Measurements from ENCODE around the gene GPR108.

The GPR108 gene

GRCh38 chr19:6700586-6701316 lies 36.6 kb downstream of the GPR108 start:
- DNase-seq = no peak

DNA sequence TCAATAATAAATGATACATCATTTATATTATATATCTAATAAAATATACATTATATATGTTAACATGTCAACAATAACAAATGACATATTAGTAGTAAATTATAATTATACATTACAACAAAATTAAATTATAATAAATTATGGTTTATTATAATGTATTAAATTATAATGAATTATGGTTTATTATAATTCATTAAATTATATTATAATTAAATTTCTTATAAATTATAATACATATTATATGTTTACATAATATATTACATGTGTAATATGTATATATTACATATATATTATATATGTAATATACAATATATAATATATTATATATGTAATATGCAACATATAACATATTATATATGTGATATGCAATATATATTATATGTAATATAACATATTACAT lies 37.4 kb downstream of the GPR108 start:
- DNase-seq = no peak

- no peak for DNase-seq
Measured at GRCh38 chr19:6697291-6697690, 40.1 kb downstream of the GPR108 start.

- DNase-seq = no peak
Measured at GRCh38 chr19:6696239-6696820, 41.0 kb downstream of the GPR108 start.

DNA sequence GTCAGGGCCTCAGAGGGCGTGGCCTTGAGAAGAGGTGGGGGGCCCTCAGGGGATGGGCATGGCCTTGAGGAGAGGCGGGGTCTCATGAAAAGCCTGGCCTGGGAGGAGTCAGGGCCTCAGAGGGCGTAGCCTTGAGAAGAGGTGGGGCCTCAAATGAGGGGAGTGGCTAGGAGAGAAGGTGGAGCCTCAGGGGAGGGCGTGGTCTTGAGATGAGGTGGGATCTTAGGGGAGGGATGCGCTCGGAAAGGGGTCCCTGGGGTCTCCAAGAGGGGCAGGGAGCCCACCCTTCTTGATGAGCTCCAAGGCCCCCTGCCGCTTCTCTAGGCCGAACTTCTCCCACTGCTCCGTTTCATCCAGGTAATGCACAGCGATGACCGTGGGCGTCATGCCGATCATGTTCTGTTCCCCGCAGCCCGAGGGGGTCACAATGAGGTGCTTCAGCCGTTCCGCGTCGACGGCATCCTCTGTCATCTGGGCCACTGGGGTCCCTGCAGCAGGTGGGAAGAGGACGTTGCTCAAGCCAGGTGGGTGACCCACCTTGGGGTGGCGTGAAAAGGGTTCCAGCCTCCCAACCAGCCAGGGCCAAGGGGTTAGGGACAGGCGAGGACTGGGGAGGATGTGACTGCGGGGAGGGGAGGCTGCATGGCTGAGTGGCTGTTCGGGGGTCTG lies 43.1 kb downstream of the GPR108 start:
- DNase-seq = no peak

DNA sequence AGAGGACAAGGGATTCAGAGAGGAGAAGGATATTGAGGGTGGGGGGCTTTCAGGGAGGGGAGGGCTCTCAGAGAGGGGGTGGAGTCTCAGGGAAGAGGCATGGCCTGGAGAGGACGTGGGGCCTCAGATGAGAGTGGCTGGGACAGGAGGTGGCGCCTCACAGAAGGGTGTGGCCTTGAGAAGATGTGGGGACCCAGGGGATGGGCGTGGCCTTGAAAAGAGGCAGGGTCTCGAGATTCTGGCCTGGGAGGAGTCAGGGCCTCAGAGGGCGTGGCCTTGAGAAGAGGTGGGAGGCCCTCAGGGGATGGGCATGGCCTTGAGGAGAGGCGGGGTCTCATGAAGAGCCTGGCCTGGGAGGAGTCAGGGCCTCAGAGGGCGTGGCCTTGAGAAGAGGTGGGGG lies 43.7 kb downstream of the GPR108 start:
- no peak for DNase-seq

- no peak for DNase-seq
Measured at GRCh38 chr19:6693056-6693471, 44.3 kb downstream of the GPR108 start.

GRCh38 chr19:6692027-6692426 lies 45.4 kb downstream of the GPR108 start:
- DNase-seq = no peak

DNA sequence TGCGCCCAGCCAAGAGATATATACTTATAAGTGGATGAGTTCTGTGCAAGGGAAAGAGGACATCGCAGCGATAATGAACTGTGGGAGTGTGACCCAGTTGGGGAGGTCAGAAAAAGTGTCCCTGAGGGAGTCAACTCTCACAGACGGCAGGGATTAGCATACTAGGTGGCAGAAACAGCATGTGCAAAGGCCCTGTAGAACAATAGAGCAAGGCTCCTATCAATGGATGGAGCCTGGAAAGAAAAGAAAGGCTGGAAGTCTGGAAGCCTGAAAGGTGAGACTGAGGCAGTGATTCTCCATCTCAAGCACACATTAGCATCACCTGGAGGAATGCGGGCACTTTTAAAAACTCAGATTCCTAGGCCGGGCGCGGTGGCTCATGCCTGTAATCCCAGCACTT lies 46.0 kb downstream of the GPR108 start:
- no peak for DNase-seq

GRCh38 chr19:6690160-6690885 lies 47.1 kb downstream of the GPR108 start:
- no peak for DNase-seq

GRCh38 chr19:6687114-6687513 lies 50.3 kb downstream of the GPR108 start:
- DNase-seq = no peak

DNA sequence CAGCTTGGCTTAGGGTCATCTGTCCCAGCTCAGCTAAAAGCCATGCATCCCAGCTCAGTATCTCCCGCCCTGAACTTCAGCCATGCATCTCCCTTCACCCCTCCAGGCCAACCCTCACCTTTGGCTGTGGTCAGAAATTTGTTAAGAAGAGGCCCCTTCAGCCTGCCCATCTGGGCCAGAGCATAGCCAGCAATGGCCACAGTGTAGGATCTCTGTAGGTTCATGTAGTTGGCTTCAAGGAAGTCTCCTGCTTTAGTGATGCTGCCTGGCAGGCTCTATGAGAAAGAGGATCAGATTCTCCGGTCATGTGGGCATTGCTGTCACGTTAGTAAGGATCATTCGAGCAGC lies 50.8 kb downstream of the GPR108 start:
- no peak for DNase-seq

DNA sequence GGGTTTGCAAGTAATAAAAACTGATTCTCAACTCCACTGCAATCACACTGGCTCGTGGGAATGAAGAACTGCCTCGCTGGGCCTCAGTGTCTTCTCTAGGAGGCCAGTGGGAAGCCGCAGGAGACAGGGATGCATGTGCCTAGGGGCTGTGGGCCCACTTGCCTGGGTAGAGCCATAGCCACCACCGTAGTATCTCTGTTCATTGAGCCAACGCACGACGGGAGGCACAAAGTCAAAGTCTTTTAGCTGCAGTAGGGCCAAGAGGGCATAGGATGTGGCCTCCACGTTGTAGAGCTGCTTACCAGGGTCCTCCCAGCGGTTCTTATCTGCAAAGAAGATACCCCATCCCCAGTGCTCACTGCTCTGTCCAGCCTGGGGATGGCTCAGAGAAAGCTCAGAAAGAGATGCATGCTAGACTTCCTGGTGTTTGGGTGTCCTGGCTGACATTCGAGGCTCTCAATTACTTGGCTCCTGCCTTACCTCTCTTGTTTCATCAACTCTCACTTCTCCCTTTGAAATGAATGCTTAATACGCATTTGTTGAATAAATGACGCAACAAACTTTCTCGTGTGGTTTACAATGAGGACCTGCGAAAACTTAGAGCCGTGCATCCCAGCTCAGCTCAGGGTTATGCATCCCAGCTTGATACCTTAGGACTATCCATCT lies 51.3 kb downstream of the GPR108 start:
- no peak for DNase-seq

GRCh38 chr19:6685482-6685881 lies 51.9 kb downstream of the GPR108 start:
- DNase-seq = no peak

- DNase-seq = no peak
Measured at GRCh38 chr19:6683971-6684370, 53.4 kb downstream of the GPR108 start.

GRCh38 chr19:6682607-6683128 lies 54.7 kb downstream of the GPR108 start:
- DNase-seq = no peak

- DNase-seq = no peak
Measured at GRCh38 chr19:6680141-6680540, 57.2 kb downstream of the GPR108 start.

All from activated CD4-positive, alpha-beta T cell treated with anti-CD3 and anti-CD28 coated beads, Interleukin-2, Interleukin-6, amounts not matched to agents 100 ng/mL and 50 ng/mL, durations not matched to agents 16 hours and 8 hours (primary cell).